ENCODE results near the gene KDM8. TPM values are rescaled to one million over a fixed set of nuclear protein-coding genes. Genes with fewer than 3 reads are reported as not detected.

Gene KDM8
- polyA plus RNA-seq, 3 donors: 0.40 to 3.3 (median 1.5) TPM

GRCh38 chr16:27232061-27232900, 29.0 kb downstream of the KDM8 start:
- Histone ChIP-seq H3K4me2 (replicated peaks; ENCODE audit: extremely low read depth, low read length, poor library complexity, severe bottlenecking) (peak overlapping the region; percentile 20), H3K4me3 (replicated peaks in 1 of 3; ENCODE audit: low read depth in 2 of 3, low read length in 3 of 3) (no peak overlapping the region), H3K27me3 (ENCODE audit: control insufficient read depth in 2 of 2, insufficient read depth in 2 of 2, low read length in 2 of 2) (no peaks in the 10 kb centered on the region), H3K4me1 (ENCODE audit: control insufficient read depth in 1 of 2, insufficient read depth in 2 of 2, low read length in 2 of 2) (peaks cover 28 to 39% of the 10 kb centered on the region in 2 donors), H3K9me3 (replicated peaks in 1 of 2; ENCODE audit: control insufficient read depth in 1 of 2, insufficient read depth in 1 of 2, low read length in 2 of 2) (no peaks in the 10 kb centered on the region), H3K36me3 (replicated peaks in 1 of 2; ENCODE audit: control insufficient read depth in 1 of 2, insufficient read depth in 2 of 2, low read length in 2 of 2) (peaks cover 19 to 37% of the 10 kb centered on the region in 2 donors), H2AFZ (ENCODE audit: insufficient read depth, low read depth, low read length, poor library complexity, severe bottlenecking) (no peak overlapping the region), H3K27ac (ENCODE audit: low read depth in 1 of 2, low read length in 2 of 2) (peak overlapping the region in 1 of 2 donors; percentile 10), H4K20me1 (ENCODE audit: insufficient read depth, low read length) (no peaks in the 10 kb centered on the region), H3K79me2 (ENCODE audit: insufficient read depth, low read length) (no peaks in the 10 kb centered on the region), H3K9ac (ENCODE audit: insufficient read depth, low read length, poor library complexity, severe bottlenecking) (peak overlapping the region; percentile 10)
- Mint-ChIP-seq H3K9me3 (no peaks in the 10 kb centered on the region), H3K4me3 (peak overlapping the region; percentile 13 to 39), H3K27ac (peak overlapping the region in 5 of 7 donors; percentile 1 to 57 (median 38)), H3K4me1 (peaks cover 41% of the 10 kb centered on the region), H3K27me3 (ENCODE audit: low read depth in 3 of 3) (peaks cover 0 to 3% (median 0%) of the 10 kb centered on the region in 3 donors), H3K36me3 (peaks cover 41 to 48% of the 10 kb centered on the region in 2 donors)
- WGBS (ENCODE audit: insufficient coverage): 24% methylated on average over 21 of the region's 26 CpGs
- TF ChIP-seq, protein P1, sequence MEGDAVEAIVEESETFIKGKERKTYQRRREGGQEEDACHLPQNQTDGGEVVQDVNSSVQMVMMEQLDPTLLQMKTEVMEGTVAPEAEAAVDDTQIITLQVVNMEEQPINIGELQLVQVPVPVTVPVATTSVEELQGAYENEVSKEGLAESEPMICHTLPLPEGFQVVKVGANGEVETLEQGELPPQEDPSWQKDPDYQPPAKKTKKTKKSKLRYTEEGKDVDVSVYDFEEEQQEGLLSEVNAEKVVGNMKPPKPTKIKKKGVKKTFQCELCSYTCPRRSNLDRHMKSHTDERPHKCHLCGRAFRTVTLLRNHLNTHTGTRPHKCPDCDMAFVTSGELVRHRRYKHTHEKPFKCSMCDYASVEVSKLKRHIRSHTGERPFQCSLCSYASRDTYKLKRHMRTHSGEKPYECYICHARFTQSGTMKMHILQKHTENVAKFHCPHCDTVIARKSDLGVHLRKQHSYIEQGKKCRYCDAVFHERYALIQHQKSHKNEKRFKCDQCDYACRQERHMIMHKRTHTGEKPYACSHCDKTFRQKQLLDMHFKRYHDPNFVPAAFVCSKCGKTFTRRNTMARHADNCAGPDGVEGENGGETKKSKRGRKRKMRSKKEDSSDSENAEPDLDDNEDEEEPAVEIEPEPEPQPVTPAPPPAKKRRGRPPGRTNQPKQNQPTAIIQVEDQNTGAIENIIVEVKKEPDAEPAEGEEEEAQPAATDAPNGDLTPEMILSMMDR (IDR thresholded peaks at IDR 0.05): no peak
- intact Hi-C loops (cut with micrococcal nuclease): loop anchor here in 1 of 2 donors (5.0 kb wide), 1 partner anchor 135 kb away; no protein-coding TSS in a partner anchor
- no peak for DNase-seq

- TF ChIP-seq, protein P1 (IDR thresholded peaks at IDR 0.05): no peak
- no peak overlapping the region for H2AFZ ChIP-seq (ENCODE audit: insufficient read depth, low read depth, low read length, poor library complexity, severe bottlenecking)
- H3K4me3 Mint-ChIP-seq: no peak overlapping the region
- H3K27me3 Mint-ChIP-seq (ENCODE audit: low read depth in 3 of 3): peaks cover 0 to 3% (median 0%) of the 10 kb centered on the region in 3 donors
- H3K36me3 ChIP-seq (replicated peaks in 1 of 2; ENCODE audit: control insufficient read depth in 1 of 2, insufficient read depth in 2 of 2, low read length in 2 of 2): peaks cover 19 to 37% of the 10 kb centered on the region in 2 donors
- 93% methylated on average over 9 of the region's 13 CpGs for WGBS (ENCODE audit: insufficient coverage)
- no peak overlapping the region for H3K4me2 ChIP-seq (replicated peaks; ENCODE audit: extremely low read depth, low read length, poor library complexity, severe bottlenecking)
- no peaks in the 10 kb centered on the region for H3K79me2 ChIP-seq (ENCODE audit: insufficient read depth, low read length)
- intact Hi-C loops (cut with micrococcal nuclease): loop anchor here in 1 of 2 donors (5.0 kb wide), 1 partner anchor 134 kb away; no protein-coding TSS in a partner anchor
- no peak for DNase-seq
- no peaks in the 10 kb centered on the region for H4K20me1 ChIP-seq (ENCODE audit: insufficient read depth, low read length)
- H3K9ac ChIP-seq (ENCODE audit: insufficient read depth, low read length, poor library complexity, severe bottlenecking): no peak overlapping the region
- peaks cover 47% of the 10 kb centered on the region for H3K4me1 Mint-ChIP-seq
- H3K27ac ChIP-seq (ENCODE audit: low read depth in 1 of 2, low read length in 2 of 2): no peak overlapping the region
- H3K36me3 Mint-ChIP-seq: peaks cover 41 to 48% of the 10 kb centered on the region in 2 donors
- H3K27ac Mint-ChIP-seq: peak overlapping the region in 2 of 7 donors; percentile 15 to 19
- H3K27me3 ChIP-seq (ENCODE audit: control insufficient read depth in 2 of 2, insufficient read depth in 2 of 2, low read length in 2 of 2): no peaks in the 10 kb centered on the region
- no peaks in the 10 kb centered on the region for H3K9me3 Mint-ChIP-seq
- H3K4me1 ChIP-seq (ENCODE audit: control insufficient read depth in 1 of 2, insufficient read depth in 2 of 2, low read length in 2 of 2): peaks cover 35 to 46% of the 10 kb centered on the region in 2 donors
- H3K9me3 ChIP-seq (replicated peaks in 1 of 2; ENCODE audit: control insufficient read depth in 1 of 2, insufficient read depth in 1 of 2, low read length in 2 of 2): no peaks in the 10 kb centered on the region
- H3K4me3 ChIP-seq (replicated peaks in 1 of 3; ENCODE audit: low read depth in 2 of 3, low read length in 3 of 3): no peak overlapping the region
Observed at GRCh38 chr16:27232901-27233625, 29.7 kb downstream of the KDM8 start.
